Hepatocyte (in vitro differentiated cells): ENCODE data around the gene ATG13. TPM values are rescaled to one million over a fixed set of nuclear protein-coding genes. Genes with fewer than 3 reads are reported as not detected.

Experiments
- DNase-seq: peaks from one replicate; pipeline ENCODE4 v3.0.0-alpha.2; 2016; ENCODE audit warnings: low spot score
- H2AFZ ChIP-seq: fragments of 200-600 bp; sonication (generic); 2 replicates; pipeline ENCODE4 v1.6.0; 2016; ENCODE audit warnings: antibody characterized with exemption, mild to moderate bottlenecking
- H3K27ac ChIP-seq: fragments of 200-600 bp; sonication (generic); 2 replicates; pipeline ENCODE4 v1.5.1; 2016; ENCODE audit warnings: mild to moderate bottlenecking
- H3K27me3 ChIP-seq: fragments of 200-600 bp; sonication (generic); 2 replicates; pipeline ENCODE4 v1.6.1; 2016
- H3K36me3 ChIP-seq: fragments of 200-600 bp; sonication (generic); replicated peaks from 2 replicates; pipeline ENCODE4 v1.5.1; 2016; ENCODE audit warnings: low read depth; ENCODE audit not compliant: insufficient read depth
- H3K4me1 ChIP-seq: fragments of 200-600 bp; sonication (generic); 2 replicates; pipeline ENCODE4 v1.5.1; 2016; ENCODE audit warnings: mild to moderate bottlenecking, moderate library complexity; ENCODE audit not compliant: insufficient read depth
- H3K4me2 ChIP-seq: fragments of 200-600 bp; sonication (generic); 2 replicates; pipeline ENCODE4 v1.6.0; 2016
- H3K4me3 ChIP-seq: fragments of 200-600 bp; sonication (generic); 2 replicates; pipeline ENCODE4 v1.5.1; 2016; ENCODE audit warnings: mild to moderate bottlenecking
- H3K79me2 ChIP-seq: fragments of 200-600 bp; sonication (generic); 2 replicates; pipeline ENCODE4 v1.6.0; 2017; ENCODE audit warnings: mild to moderate bottlenecking
- H3K9me2 ChIP-seq: fragments of 200-600 bp; sonication (generic); replicated peaks from 2 replicates; pipeline ENCODE4 v1.6.0; 2017; ENCODE audit warnings: mild to moderate bottlenecking; ENCODE audit not compliant: insufficient read depth
- H3K9me3 ChIP-seq: fragments of 200-600 bp; sonication (generic); 2 replicates; pipeline ENCODE4 v1.5.1; 2016; ENCODE audit warnings: low read depth, mild to moderate bottlenecking
- H4K20me1 ChIP-seq: fragments of 200-600 bp; sonication (generic); 2 replicates; pipeline ENCODE4 v1.6.0; 2016; ENCODE audit warnings: mild to moderate bottlenecking; ENCODE audit not compliant: insufficient read depth, poor library complexity, severe bottlenecking
- EZH2 ChIP-seq: fragments of 200-600 bp; sonication (generic); IDR thresholded peaks from 2 replicates; pipeline ENCODE4 v1.6.1; 2016; ENCODE audit warnings: antibody characterized with exemption, mild to moderate bottlenecking, borderline replicate concordance
- EZH2phosphoT487 ChIP-seq: fragments of 200-600 bp; sonication (generic); IDR thresholded peaks from one replicate; pipeline ENCODE4 v1.6.1; 2018; ENCODE audit warnings: antibody characterized with exemption, mild to moderate bottlenecking, low read depth, moderate library complexity; ENCODE audit not compliant: unreplicated experiment, severe bottlenecking
- WGBS: methylation state at CpG from one replicate; pipeline ENCODE4 v1.1.6; 2016; ENCODE audit warnings: low lambda C conversion rate; ENCODE audit errors: missing lambda C conversion rate; 5-methylcytosine and 5-hydroxymethylcytosine counted together
- polyA plus RNA-seq: library from polyadenylated mRNA; unstranded; fragments of >200 nt; fragmentation: Nextera tagmentation; extraction: Ambion mirVana; gene quantifications from 2 replicates; pipeline ENCODE4 v1.2.1, GENCODE V29; 2016
- total RNA-seq: library from RNA; depleted of rRNA; stranded (reverse); fragments of >200 nt; gene quantifications from 2 replicates; pipeline ENCODE4 v1.2.3, GENCODE V29; 2014
- TF ChIP-seq, protein P1 (sequence below): fragments of 200-600 bp; sonication (generic); IDR thresholded peaks from 2 replicates; pipeline ENCODE4 v1.5.1; 2016; ENCODE audit warnings: antibody characterized with exemption, mild to moderate bottlenecking; ENCODE audit not compliant: poor library complexity

Gene ATG13
- total and polyA plus RNA-seq, 2 experiments from 2014 or later = 50.9 to 60.8 TPM

DNA sequence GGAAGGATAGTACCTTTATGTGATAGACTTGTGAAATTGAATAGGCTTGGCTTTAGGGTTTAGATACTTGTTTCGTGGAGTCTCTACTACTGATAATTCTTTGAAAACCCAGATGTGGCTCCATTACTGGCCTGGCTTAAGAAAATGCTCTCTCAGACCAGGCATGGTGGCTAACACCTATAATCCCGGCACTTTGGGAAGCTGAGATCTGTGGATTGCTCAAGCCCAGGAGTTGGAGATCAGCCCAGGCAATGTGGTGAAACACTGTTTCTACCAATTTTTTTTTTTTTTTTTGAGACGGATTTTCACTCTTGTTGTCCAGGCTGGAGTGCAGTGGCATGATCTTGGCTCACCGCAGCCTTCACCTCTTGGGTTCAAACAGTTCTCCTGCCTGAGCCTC, 40.9 kb downstream of the ATG13 start:
- Histone ChIP-seq H3K4me3 (no peak overlapping the region), H3K36me3 (peaks cover 4% of the 10 kb centered on the region), H3K27ac (peak overlapping the region; percentile 59), H3K4me2 (no peak overlapping the region), H3K79me2 (peaks cover 2% of the 10 kb centered on the region), H4K20me1 (no peaks in the 10 kb centered on the region), H3K9me3 (no peaks in the 10 kb centered on the region), H3K4me1 (peaks cover 14% of the 10 kb centered on the region), H2AFZ (no peak overlapping the region), H3K27me3 (no peaks in the 10 kb centered on the region), H3K9me2 (no peaks in the 10 kb centered on the region)
- TF ChIP-seq, protein P1, sequence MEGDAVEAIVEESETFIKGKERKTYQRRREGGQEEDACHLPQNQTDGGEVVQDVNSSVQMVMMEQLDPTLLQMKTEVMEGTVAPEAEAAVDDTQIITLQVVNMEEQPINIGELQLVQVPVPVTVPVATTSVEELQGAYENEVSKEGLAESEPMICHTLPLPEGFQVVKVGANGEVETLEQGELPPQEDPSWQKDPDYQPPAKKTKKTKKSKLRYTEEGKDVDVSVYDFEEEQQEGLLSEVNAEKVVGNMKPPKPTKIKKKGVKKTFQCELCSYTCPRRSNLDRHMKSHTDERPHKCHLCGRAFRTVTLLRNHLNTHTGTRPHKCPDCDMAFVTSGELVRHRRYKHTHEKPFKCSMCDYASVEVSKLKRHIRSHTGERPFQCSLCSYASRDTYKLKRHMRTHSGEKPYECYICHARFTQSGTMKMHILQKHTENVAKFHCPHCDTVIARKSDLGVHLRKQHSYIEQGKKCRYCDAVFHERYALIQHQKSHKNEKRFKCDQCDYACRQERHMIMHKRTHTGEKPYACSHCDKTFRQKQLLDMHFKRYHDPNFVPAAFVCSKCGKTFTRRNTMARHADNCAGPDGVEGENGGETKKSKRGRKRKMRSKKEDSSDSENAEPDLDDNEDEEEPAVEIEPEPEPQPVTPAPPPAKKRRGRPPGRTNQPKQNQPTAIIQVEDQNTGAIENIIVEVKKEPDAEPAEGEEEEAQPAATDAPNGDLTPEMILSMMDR = no peak
- TF ChIP-seq EZH2 = no peak
- TF ChIP-seq EZH2phosphoT487 = no peak
- no peak for DNase-seq
- WGBS = 80% methylated on average over 4 of the region's 4 CpGs

DNA sequence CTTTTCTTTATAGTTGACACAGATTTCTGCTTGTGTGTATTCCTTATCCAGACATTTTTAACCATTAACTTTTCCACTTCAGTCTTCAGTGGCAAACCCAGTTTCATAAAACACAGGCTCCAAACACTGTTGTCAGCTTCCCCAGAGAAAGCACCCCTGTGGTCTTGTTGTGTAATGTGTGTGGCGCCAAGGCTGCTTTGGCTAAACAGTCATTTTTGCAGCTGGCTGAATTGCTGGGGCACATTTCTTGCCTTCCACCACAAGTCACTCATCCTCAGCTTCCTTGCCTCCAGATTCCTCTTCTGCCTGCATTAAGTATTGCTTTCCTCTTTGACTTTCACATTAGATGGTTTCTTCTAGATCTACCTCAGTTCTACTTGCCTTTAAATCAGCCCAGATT, 42.6 kb downstream of the ATG13 start:
- H3K79me2 ChIP-seq = peaks cover 2% of the 10 kb centered on the region
- no peak overlapping the region for H2AFZ ChIP-seq
- peak overlapping the region; percentile 36 for H3K4me2 ChIP-seq
- no peak for DNase-seq
- peaks cover 4% of the 10 kb centered on the region for H3K36me3 ChIP-seq
- peaks cover 14% of the 10 kb centered on the region for H3K4me1 ChIP-seq
- WGBS = 78% methylated on average over 1 of the region's 1 CpG
- H3K9me3 ChIP-seq = no peaks in the 10 kb centered on the region
- no peak overlapping the region for H3K4me3 ChIP-seq
- no peaks in the 10 kb centered on the region for H3K27me3 ChIP-seq
- H3K9me2 ChIP-seq = no peaks in the 10 kb centered on the region
- peak overlapping the region; percentile 12 for H3K27ac ChIP-seq
- no peak for TF ChIP-seq EZH2
- no peak for TF ChIP-seq EZH2phosphoT487
- no peaks in the 10 kb centered on the region for H4K20me1 ChIP-seq

DNA sequence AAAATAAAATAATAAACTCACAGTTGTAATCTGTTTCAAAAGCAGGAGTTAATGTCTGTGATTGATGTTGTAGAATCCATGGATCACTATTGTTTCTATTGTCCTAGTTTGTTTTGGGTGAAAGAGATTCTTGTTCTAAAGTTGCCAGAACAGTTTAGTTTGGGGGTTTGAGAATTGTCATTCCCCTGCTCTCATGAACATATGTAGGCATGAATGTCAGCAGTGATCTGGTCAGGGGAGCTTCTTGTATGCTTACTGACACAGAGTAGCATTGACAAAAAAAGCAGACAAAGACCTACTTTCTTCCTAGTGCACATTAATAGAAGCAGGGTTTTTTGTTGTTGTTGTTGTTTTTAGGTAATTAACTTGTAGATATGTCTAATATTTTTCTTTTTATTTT, 44.5 kb downstream of the ATG13 start:
- Histone ChIP-seq H3K79me2 (peaks cover 2% of the 10 kb centered on the region), H4K20me1 (no peaks in the 10 kb centered on the region), H3K4me1 (peaks cover 14% of the 10 kb centered on the region), H3K27me3 (no peaks in the 10 kb centered on the region), H3K4me3 (no peak overlapping the region), H2AFZ (no peak overlapping the region), H3K27ac (no peak overlapping the region), H3K9me3 (no peaks in the 10 kb centered on the region), H3K4me2 (no peak overlapping the region), H3K9me2 (no peaks in the 10 kb centered on the region), H3K36me3 (peaks cover 4% of the 10 kb centered on the region)
- TF ChIP-seq EZH2 (no peak), EZH2phosphoT487 (no peak)
- TF ChIP-seq, protein P1 = no peak
- DNase-seq = no peak

DNA sequence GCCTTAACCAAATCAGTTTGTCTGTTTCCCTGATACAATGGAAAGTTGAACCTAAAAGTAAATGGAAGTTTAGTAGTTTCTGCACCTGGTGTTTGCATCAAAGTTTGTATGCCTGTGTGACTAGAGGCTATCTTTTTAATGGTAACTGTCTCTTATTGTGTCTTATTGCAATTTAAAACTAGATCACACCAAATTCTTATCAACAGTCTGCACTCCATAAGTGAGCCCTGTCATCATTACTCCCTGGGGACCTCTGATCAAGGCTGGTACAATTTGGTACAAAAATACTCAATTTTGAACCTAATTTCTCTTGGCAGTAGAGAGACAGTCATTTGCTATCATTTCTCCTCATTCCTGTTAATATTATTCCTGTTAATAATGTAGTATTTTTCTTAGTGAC, 45.0 kb downstream of the ATG13 start:
- H3K36me3 ChIP-seq = peaks cover 4% of the 10 kb centered on the region
- H4K20me1 ChIP-seq = no peaks in the 10 kb centered on the region
- DNase-seq = no peak
- no peaks in the 10 kb centered on the region for H3K27me3 ChIP-seq
- peaks cover 2% of the 10 kb centered on the region for H3K79me2 ChIP-seq
- H3K4me2 ChIP-seq = no peak overlapping the region
- no peak overlapping the region for H3K4me3 ChIP-seq
- H3K9me3 ChIP-seq = no peaks in the 10 kb centered on the region
- TF ChIP-seq EZH2phosphoT487 = no peak
- TF ChIP-seq, protein P1 = no peak
- TF ChIP-seq EZH2 = no peak
- no peak overlapping the region for H2AFZ ChIP-seq
- H3K9me2 ChIP-seq = no peaks in the 10 kb centered on the region
- H3K27ac ChIP-seq = no peak overlapping the region
- peaks cover 14% of the 10 kb centered on the region for H3K4me1 ChIP-seq
